MCF 10A (cell line): Measurements from ENCODE around the gene NREP. TPM values are rescaled to one million over a fixed set of nuclear protein-coding genes. Genes with fewer than 3 reads are reported as not detected.

Experiments
- BruUV-seq: library from RNA; stranded (reverse); fragments of 400-500 nt; replicated peaks from 2 replicates; lab custom pipeline; 2021; lab: Mats Ljungman, UMichigan
- CTCF ChIA-PET: fragments of 300-600 bp; sonication (Branson Sonifier 250); formaldehyde crosslinking; extraction: SDS; loops from one replicate; lab custom pipeline; 2021; ENCODE audit warnings: antibody characterized with exemption, inconsistent platforms; lab: Yijun Ruan, JAX
- POLR2A ChIA-PET: fragments of 300-600, 350-650 bp; sonication (Branson Sonifier 250); formaldehyde crosslinking; extraction: SDS; loops from one replicate; lab custom pipeline; 2020; ENCODE audit warnings: antibody characterized with exemption, inconsistent platforms; lab: Yijun Ruan, JAX
- DNase-seq: peaks from one replicate; pipeline ENCODE4 v3.0.0-alpha.2; 2018; ENCODE audit not compliant: unreplicated experiment
- H3K27ac Mint-ChIP-seq: one replicate; pipeline ENCODE4 v1.8.0; 2022; ENCODE audit warnings: mild to moderate bottlenecking, low read depth, mixed read lengths; ENCODE audit not compliant: unreplicated experiment
- H3K27me3 Mint-ChIP-seq: one replicate; pipeline ENCODE4 v1.8.0; 2022; ENCODE audit warnings: mixed read lengths; ENCODE audit not compliant: insufficient read depth, unreplicated experiment
- H3K36me3 Mint-ChIP-seq: one replicate; pipeline ENCODE4 v1.8.0; 2022; ENCODE audit warnings: mild to moderate bottlenecking, moderate library complexity, mixed read lengths; ENCODE audit not compliant: insufficient read depth, unreplicated experiment
- H3K4me1 Mint-ChIP-seq: one replicate; pipeline ENCODE4 v1.8.0; 2022; ENCODE audit warnings: mixed read lengths; ENCODE audit not compliant: insufficient read depth, unreplicated experiment
- H3K4me3 Mint-ChIP-seq: one replicate; pipeline ENCODE4 v1.8.0; 2022; ENCODE audit warnings: mild to moderate bottlenecking, moderate library complexity, mixed read lengths; ENCODE audit not compliant: unreplicated experiment
- H3K9me3 Mint-ChIP-seq: one replicate; pipeline ENCODE4 v1.8.0; 2022; ENCODE audit warnings: mixed read lengths; ENCODE audit not compliant: unreplicated experiment
- intact Hi-C: fragments of 100-400 bp; cut with micrococcal nuclease; formaldehyde crosslinking; loops from 2 replicates; pipeline ENCODE4 v1.14.1; 2022
- total RNA-seq: library from RNA; stranded (reverse); gene quantifications from 2 replicates; pipeline ENCODE4 v1.2.3, GENCODE V29; 2022
- TF ChIP-seq, protein P1 (sequence below): fragments of 200-600 bp; IDR thresholded peaks from one replicate; pipeline ENCODE4 v1.8.0; 2022; ENCODE audit warnings: antibody characterized with exemption, mild to moderate bottlenecking; ENCODE audit not compliant: unreplicated experiment

The NREP gene
- total RNA-seq, 1 experiment from 2014 or later: 2.5 TPM

DNA sequence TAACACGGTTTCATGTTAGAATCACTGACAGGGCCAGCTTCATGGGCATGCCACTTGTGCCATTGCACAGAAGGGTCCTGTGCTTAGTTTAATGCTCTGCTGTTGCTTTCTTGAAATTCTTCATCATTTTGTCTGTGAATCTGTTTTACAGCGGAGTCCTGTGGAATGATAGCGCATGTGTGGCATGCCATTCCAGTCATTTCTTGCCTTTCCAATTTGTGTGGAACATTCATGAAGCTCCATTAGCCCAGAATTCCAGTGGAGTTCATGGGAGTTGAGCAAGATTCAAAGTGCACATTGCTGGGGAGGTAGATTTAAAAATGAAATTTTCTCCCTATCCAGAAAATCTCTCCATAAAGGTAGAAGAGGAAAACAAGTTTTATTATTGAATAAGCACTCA is 43.4 kb upstream of the NREP start:
- Mint-ChIP-seq H3K4me1 (no peaks in the 10 kb centered on the region), H3K9me3 (no peaks in the 10 kb centered on the region), H3K27me3 (no peaks in the 10 kb centered on the region), H3K27ac (no peak overlapping the region), H3K4me3 (no peak overlapping the region), H3K36me3 (no peaks in the 10 kb centered on the region)
- intact Hi-C loops: no loop called here
- BruUV-seq: no TSS peak
- POLR2A ChIA-PET: no interaction called here
- DNase-seq: no peak
- CTCF ChIA-PET: no interaction called here
- TF ChIP-seq, protein P1, sequence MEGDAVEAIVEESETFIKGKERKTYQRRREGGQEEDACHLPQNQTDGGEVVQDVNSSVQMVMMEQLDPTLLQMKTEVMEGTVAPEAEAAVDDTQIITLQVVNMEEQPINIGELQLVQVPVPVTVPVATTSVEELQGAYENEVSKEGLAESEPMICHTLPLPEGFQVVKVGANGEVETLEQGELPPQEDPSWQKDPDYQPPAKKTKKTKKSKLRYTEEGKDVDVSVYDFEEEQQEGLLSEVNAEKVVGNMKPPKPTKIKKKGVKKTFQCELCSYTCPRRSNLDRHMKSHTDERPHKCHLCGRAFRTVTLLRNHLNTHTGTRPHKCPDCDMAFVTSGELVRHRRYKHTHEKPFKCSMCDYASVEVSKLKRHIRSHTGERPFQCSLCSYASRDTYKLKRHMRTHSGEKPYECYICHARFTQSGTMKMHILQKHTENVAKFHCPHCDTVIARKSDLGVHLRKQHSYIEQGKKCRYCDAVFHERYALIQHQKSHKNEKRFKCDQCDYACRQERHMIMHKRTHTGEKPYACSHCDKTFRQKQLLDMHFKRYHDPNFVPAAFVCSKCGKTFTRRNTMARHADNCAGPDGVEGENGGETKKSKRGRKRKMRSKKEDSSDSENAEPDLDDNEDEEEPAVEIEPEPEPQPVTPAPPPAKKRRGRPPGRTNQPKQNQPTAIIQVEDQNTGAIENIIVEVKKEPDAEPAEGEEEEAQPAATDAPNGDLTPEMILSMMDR: no peak

DNA sequence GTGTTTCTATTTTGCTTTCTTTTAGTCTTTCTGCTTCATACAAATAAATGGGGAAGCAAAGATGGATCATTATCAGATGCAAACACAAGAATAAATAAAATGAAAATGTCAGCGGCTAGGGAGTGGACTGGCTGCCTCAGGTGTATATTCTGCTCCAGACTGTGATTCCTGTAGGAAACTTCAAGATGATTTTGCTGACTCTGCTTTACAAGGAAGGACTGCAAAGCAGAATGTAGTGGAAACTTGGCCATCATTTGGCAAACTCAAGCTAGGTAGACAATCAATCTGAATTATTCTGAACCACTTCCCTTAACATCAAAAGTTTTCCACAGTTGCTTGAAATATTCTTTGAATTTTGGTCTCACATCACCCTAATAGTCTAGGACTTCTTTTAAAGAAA is 38.1 kb upstream of the NREP start:
- no peaks in the 10 kb centered on the region for H3K4me1 Mint-ChIP-seq
- H3K27ac Mint-ChIP-seq: no peak overlapping the region
- H3K9me3 Mint-ChIP-seq: no peaks in the 10 kb centered on the region
- no peak overlapping the region for H3K4me3 Mint-ChIP-seq
- DNase-seq: no peak
- ChIA-PET CTCF (interaction anchor here (0.8 kb wide), 1 partner anchor 10 kb away, joined by 3 read pairs; no protein-coding TSS in a partner anchor), POLR2A (interaction anchor here (1.0 kb wide), 1 partner anchor 15 kb away, joined by 3 read pairs; no protein-coding TSS in a partner anchor)
- intact Hi-C loops: no loop called here
- TF ChIP-seq, protein P1: no peak
- H3K27me3 Mint-ChIP-seq: no peaks in the 10 kb centered on the region
- no TSS peak for BruUV-seq
- H3K36me3 Mint-ChIP-seq: no peaks in the 10 kb centered on the region

DNA sequence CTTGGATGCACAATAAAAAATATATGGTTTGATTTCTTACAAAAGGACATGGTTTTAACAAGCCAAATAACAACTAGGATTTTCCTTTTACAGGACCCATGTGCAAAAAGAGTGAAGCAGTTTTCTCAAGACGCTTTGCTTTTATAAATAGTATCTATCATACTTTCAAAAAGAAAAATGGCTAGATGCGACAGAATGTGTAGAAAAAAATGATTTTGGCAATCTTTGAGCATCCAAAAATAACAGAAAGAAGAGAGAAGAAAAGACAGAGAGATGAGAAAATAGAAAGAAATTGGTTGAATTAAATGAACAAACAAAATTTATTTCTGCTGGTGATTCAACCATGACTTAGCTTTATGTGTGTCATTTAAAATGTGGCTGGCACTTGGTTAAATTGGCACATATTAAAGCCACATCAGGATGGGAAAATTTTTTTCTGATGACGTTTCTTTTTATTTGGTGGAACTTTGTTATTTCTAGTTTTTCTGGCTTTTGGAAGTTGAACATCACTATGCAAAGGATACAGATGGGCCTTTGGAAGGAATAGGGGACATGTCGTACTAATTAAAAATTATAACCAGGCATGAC is 35.6 kb upstream of the NREP start:
- H3K27ac Mint-ChIP-seq: no peak overlapping the region

DNA sequence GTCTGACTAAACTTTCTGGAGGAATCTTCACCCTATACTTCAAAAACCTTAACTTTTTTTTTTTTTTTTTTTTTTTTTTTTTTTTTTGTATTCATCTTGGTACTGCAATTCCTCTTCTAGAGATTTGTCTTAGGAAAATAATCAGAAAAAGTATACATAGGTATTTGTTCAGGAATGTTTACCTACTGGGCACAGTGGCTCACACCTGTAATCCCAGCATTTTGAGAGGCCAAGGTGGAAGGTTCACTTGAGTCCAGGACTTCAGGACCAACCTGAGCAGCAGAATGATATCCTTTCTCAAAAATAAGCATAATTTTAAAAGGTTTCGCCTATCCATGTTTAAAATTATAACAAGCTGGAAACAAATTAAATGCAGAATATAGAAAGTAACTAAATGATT is 33.3 kb upstream of the NREP start:
- TF ChIP-seq, protein P1: no peak

More for the DNA sequence above, 35.6 kb upstream of the NREP start:
- no TSS peak for BruUV-seq
- Mint-ChIP-seq H3K4me1 (no peaks in the 10 kb centered on the region), H3K27me3 (no peaks in the 10 kb centered on the region), H3K4me3 (no peak overlapping the region), H3K9me3 (no peaks in the 10 kb centered on the region), H3K36me3 (no peaks in the 10 kb centered on the region)
- intact Hi-C loops: no loop called here
- POLR2A ChIA-PET: no interaction called here
- TF ChIP-seq, protein P1: no peak
- DNase-seq: no peak
- CTCF ChIA-PET: interaction anchor here (1.2 kb wide), 1 partner anchor 18 kb away, joined by 3 read pairs; no protein-coding TSS in a partner anchor

More for the DNA sequence above, 33.3 kb upstream of the NREP start:
- no peaks in the 10 kb centered on the region for H3K9me3 Mint-ChIP-seq
- no peak overlapping the region for H3K27ac Mint-ChIP-seq
- H3K4me1 Mint-ChIP-seq: no peaks in the 10 kb centered on the region
- POLR2A ChIA-PET: no interaction called here
- intact Hi-C loops: no loop called here
- no peak overlapping the region for H3K4me3 Mint-ChIP-seq
- BruUV-seq: no TSS peak
- CTCF ChIA-PET: interaction anchor here (0.5 kb wide), 1 partner anchor 259 kb away, joined by 3 read pairs; no protein-coding TSS in a partner anchor
- DNase-seq: no peak
- no peaks in the 10 kb centered on the region for H3K27me3 Mint-ChIP-seq
- H3K36me3 Mint-ChIP-seq: no peaks in the 10 kb centered on the region
